MV-4-11 (cell line): Measurements from ENCODE around the gene CEP70.
A peak's percentile ranks its signal among the peaks of the same experiment; 100 is the strongest.
"Not testable (repeated sequence)": the region's sequence is repeated elsewhere in the genome, so short reads cannot be mapped to it uniquely, and the experiment has no call there.

Experiments
- DNase-seq: peaks from one replicate; lab custom pipeline; 2025; lab: John Stamatoyannopoulos, UW

The CEP70 gene

DNA sequence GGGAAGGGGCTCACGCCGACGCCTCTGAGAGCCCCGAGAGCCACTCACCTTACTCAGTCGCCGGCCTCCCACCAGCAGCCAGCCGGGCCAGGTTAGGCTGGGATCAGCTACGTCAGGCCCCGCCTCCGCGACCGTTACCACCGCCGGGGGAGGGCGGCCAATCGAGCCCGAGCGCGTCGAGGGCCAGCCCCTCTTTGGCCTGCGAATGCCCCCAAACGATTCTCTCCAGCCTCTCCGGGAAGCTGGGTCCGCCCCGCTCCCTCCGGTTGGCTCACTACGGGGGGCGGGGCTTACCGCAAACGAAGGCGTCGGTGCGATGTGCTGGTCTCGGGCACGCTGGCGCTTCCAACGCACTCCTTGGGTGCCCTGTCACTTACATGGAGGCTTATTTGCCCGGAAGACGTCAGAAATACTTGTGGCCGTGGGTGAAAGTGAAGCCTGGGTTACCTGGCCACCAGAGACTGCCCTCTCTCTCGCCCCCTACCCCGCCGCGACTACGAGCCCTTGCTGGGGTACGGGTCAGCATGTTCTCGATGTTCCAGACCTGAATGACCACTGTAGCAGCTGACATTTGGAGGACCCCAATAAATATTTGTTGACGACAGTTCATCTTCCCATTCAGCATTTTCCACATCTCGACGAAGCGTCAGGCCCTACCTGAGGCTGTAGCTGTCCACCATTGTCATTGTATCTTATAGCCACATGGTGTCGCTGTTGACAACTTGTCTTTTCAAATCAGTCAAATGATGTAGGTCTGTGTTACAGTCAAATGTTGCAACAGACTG lies at the start of gene CEP70:
TSS of gene CEP70 (minus strand) at position 111 of the 785 bp plus-strand sequence. CDS start 21,333 bp downstream, outside the sequence.
- DNase-seq: no peak

GRCh38 chr3:138642927-138643253 lies 48.8 kb upstream of the CEP70 start:
- no peak for DNase-seq

DNA sequence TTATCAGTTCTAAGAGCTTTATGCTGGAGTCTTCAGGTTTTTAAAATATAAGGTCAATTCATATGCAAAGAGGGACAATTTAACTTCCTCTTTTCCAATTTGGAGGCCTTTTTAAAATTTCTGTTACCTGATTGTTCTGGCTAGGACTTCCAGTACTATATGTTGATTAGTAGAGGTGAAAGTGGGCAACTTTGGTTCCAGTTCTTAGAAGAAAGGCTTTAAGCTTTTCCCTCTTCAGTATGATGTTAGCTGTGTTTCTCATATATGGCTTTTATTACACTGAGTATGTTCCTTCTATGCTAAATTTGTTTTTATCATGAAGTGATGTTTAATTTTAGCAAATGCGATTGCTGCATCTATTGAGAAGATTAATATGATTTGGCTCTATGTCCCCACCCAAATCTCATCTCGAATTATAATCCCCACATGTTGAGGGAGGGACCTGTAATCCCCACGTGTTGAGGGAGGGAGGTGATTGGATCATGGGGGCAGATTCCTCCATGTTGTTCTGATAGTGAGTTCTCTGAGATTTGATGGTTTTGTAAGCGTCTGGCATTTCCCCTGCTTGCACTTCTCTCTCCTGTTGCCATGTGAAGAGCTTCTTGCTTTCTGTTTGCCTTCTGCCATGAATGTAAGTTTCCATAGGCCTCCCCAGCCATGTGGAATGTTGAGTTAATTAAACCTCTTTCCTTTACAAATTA lies 48.3 kb upstream of the CEP70 start:
- peak; percentile 18 for DNase-seq

GRCh38 chr3:138640537-138640936 lies 46.5 kb upstream of the CEP70 start:
- no peak for DNase-seq

DNA sequence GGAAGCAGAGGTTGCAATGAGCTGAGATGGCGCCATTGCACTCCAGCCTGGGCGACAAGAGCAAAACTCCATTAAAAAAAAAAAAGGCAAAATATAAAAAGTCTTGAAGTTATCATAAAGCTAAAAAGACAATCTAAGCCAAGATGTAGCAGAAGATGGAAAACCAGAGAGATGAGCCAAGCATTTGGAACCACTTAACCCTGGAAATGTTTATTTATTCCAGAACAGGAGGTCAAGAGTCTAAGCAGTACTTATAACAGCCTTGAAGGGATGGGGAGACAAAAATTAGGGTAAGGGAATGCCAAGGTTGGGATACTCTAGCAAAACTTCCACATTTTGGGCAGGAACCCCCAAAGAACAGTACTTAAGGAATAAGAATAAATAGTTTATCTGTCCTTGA lies 44.6 kb upstream of the CEP70 start:
- no peak for DNase-seq

DNA sequence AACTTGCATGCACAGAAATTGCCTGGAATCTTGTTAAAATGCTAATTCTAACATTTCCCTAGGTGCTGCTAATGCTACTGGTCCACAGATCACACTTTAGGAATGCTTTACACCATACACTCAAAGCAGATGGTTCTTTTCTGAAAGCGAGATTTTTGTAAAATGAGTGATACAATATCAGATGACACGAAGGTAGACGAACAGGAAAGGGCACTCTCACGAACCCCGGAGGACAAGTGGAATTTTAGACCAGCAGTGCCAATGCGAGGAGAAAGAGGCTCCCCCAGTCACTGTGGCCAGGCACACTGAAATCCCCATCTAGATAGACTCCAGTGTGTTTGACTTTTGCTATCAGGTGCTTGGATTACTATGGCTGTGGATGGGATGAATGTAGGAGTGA lies 35.5 kb upstream of the CEP70 start:
- no peak for DNase-seq

- DNase-seq: no peak
These were observed 31.8 kb upstream of the CEP70 start for GRCh38 chr3:138625707-138626365.

DNA sequence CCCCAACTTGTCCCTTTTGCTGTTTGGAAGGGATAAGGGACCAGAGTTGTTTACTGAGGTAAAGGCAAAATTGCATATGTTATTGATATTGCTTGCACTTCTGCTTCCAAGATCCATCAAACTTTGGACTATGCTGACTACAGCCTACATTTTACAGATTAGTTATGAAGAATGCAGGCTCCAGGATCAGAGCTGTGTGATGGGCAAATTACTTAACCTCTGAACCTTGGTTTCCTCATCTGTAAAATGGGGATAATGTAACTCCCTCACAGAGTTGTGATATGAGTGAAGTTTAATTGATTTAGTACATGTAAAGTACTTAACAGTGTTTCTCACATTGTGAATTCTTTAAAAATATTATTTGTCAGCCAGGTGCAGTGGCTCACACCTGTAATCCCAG lies 30.5 kb upstream of the CEP70 start:
- DNase-seq: no peak

- DNase-seq: no peak
These were observed 26.4 kb upstream of the CEP70 start for GRCh38 chr3:138620431-138620830.

GRCh38 chr3:138615462-138615861 lies 21.4 kb upstream of the CEP70 start:
- DNase-seq: no peak

DNA sequence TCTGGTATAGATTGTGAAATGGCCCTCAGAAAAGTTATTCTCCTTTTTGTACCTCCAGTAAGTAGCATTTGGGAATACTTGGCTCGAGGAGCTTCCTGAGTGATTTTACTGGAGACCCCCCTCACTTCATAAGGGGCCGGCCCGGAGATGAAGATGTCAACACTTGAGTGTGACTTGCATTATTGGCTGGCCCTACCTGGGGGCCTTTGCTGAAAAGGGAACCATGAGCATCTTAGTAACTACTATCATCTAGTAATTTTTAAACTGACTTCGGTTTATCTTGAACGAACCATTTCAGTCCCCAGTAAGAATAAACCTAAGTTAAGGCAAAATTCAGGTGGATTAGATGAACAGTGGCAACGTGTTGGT lies 15.8 kb upstream of the CEP70 start:
- DNase-seq: no peak

- peak; percentile 30 for DNase-seq
These were observed 14.5 kb upstream of the CEP70 start, which contains the start of gene FAIM for GRCh38 chr3:138608322-138609135. TSS of gene FAIM (plus strand) at chr3:138608771. CDS start at chr3:138619727, 10,956 bp downstream.

GRCh38 chr3:138604106-138604595 lies 10.1 kb upstream of the CEP70 start:
- DNase-seq: not testable (repeated sequence)

GRCh38 chr3:138601661-138602060 lies 7.6 kb upstream of the CEP70 start:
- DNase-seq: peak; percentile 34

DNA sequence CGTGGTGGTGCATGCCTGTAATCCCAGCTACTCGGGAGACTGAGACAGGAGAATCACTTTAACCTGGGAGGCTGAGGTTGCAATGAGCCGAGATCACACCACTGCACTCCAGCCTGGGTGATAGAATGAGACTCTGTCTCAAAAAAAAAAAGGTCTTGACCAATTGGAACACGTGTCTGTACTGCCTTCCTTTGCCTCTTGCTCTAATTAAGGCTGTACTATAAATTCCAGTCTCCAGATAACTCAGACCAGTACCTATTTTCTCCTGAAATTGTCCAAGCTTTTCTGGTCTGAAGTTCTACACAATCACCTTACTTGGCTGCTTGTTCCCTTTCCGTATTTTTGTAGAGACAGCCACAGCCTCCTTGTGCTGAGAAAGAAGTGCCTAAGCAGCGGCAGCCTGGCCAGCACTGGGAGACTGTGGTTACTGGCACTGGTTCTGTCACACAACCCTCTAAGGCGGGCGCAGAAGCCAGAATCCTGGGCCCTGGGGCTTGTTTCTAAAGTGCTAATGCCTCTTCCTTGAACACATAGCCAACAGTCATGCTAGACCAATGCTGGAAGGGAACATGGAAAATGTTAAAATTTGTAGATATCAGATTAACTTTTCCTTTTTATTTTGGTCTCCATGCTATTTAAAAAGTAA lies 6.2 kb upstream of the CEP70 start:
- no peak for DNase-seq

GRCh38 chr3:138598534-138598933 lies 4.5 kb upstream of the CEP70 start:
- DNase-seq: no peak

DNA sequence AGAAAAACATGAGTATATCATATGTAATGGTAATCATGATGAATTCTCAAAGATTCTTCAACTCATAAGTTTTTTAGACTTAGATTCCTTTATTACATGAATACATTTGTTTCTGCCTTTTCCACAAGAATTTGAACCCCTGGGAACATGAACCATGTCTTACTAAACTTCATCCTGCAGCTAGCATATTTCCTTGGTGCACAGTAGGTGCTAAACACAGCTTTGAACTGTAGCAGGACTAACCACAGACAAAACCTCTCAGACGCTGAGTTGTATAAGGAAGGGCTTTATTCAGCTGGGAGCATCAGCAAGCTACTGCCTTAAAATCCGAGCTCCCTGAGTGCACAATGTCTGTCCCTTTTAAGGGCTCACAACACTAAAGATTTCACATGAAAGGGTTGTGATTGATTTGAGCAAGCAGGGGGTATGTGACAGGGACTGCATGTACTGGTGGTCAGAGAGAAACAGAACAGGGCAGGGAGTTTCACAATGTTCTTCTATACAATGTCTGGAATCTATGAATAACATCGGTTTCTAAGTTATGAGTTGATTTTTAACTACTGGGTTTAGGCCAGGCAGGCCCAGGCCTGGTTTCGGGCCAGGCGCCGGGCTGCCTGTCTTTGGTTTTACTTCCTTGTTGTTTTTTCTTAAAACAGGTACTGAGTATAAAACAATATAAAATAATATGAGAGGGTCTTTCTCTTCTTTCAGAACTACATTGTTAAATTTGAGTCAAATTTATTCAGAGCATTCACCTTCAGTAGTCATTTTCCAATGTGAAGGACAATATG lies 3.3 kb upstream of the CEP70 start:
- not testable (repeated sequence) for DNase-seq

DNA sequence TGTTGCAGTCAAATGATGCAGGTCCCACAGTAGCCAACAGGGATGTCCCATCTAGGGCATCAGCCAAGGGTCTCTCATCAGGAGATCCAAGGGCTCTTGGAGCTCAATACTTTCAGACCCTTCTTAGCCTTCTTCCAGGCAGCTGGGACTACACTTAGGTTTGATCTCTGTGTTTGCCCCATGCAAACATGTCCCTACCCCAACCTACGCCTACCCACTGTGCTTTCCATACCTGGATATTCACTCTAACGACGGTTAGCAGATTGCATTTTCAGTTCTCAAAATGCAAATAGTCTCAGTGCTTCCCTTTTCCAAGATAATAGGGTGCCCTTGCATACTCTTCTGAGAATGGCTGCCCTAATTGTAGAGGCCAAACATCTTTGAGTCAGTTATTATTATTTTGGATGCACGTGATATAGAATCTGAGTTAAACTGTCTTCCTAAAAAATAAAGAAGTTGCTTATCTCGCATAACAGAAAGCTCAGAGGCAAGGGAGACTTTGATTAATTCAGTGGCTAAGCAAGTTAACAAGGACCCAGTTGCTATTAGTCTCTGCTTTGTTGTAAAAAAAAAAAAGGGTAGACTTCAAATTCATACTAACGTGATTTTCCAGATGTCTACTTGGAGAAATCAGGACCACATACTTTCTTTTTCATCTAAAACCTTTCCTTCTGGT lies 1.0 kb upstream of the CEP70 start:
- DNase-seq: no peak

DNA sequence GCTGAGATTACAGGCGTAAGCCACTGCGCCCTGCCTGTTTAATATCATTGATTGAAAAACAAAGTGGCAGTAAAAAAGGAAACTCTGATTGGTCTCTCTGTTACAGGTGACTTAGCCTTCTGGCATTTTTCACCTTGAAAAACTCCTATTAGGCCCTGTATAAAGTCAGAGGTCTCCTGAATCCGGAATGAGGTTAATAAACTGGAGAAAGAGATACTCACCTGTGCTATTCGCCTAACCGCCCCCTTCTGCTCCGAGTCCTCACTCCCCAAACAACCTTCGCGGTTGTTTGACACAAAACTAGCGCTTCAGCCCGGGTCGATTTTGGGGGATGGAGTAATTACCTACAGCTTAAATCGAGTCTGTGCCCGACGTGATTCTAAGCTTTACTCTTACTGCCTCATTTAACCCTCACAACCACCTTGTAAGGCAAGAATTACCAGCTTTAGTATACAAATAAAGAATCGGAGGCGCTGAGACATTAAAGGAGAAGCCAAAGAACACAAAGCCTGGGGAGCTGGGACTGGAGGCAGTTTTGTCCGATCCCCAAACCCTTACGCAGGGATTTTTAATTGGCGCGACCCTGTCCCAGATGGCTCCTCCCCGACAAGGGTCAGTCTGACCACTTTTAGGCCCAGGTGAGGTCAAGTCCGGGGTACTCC lies 441 bp downstream of the CEP70 start:
- DNase-seq: no peak

DNA sequence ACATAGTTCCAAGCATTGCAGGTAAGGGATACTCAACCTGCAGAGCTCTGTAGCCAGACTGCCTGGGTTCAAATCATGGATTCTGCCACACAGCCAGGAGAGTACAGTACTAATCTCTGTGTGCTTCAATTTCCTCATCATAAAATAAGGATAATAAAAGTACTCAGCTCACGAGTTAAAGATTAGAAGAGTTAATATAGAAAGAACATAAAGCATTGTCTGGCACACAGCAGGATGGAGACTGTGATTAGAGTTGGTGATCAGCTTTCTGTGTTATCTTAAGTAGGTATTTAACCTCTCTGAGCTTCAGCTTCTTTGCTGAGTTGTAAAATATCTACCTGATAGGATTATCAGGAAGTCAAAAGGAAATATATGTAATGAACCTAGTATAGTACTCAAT lies 2.7 kb downstream of the CEP70 start:
- DNase-seq: no peak
